ENCODE measurements around the gene ACADS.
A peak's percentile ranks its signal among the peaks of the same experiment; 100 is the strongest.
"Not testable (repeated sequence)": the region's sequence is repeated elsewhere in the genome, so short reads cannot be mapped to it uniquely, and the experiment has no call there.

The ACADS gene

DNA sequence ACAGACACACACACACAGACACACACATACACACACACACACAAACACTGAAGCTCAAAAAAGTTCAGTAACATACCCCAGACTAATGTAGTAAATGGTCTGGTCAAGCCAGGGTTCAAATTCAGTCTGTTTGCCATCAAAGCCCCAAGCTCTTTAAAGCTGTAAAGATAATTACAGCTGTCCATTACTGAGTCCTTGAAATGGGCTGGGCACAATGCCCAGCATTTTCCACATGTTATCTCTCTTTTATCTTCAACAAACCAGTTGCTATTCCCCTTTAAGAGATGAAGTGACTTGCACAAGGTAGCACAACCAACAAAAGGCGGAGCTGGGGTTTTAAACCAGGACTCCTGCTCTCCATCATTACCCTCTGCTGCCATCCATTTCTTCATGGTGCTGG is 23.0 kb upstream of the ACADS start:
- no peak for DNase-seq

DNA sequence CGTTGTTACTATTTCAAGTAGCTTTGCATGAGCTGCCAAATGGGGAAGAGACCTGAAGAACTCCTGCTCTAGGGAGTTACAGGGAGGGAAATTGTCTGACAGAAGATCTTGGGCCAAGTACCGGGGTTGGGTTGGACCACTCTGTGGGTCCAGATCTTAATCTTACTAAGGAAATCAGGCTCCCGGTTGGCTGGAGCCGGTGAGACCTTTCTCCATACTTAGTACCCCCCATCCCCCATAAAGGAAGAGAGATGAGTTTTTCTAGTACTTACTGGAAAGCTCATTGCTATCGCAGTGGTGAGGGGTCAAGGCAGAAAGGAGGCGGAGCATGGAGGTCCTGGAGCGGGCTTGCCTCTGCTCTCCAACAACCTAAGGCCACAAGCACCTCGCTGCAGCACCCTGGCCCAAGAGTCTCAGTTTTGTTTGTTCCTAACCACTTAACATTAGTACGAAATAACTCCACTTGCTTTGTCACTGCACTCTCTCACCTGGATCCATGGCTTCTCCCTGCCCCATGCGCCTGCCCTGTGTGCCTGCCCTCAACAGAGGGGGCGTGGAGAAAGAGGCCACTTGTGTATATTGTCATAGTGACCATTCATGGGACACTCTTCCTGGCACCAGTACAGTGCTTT is 22.2 kb upstream of the ACADS start:
- DNase-seq, result no peak

DNA sequence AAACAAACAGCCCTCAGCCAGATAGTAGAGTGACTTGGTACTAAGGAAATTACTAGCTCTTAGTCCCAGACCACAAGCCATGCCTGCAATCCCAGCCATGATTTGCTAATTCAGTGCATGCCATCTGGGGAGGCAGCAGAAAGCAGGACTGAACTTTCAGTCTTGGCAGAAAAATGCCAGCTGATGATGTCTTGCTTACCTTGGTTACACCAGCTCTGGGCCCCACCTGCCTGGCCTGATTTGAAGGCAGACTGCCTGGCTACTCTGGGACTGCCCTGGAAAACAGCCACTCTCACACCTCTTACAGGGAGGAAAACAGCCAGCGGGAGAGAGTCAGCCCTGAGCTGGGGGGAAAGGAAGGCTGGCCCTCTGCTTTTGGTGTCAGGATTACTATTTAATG is 20.0 kb upstream of the ACADS start:
- DNase-seq, result no peak

DNA sequence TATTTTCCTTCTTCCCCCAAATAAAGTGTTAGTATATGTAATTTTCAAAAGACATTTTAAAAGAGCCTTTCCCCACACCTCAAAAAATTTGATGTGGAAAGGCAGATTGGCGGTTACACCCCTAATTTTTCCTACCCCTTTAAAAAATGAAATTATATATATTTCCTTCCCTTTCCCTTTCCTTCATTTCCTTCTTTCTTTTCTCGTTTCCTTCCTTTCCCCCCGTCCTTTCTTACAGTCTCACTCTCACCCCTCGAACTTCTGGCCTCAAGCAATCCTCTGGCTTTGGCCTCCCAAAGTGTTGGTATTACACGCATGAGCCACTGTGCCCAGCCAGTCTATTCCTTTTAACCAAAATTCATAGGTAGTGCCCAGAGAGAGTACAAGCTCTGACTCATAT is 19.6 kb upstream of the ACADS start:
- DNase-seq, result no peak

DNA sequence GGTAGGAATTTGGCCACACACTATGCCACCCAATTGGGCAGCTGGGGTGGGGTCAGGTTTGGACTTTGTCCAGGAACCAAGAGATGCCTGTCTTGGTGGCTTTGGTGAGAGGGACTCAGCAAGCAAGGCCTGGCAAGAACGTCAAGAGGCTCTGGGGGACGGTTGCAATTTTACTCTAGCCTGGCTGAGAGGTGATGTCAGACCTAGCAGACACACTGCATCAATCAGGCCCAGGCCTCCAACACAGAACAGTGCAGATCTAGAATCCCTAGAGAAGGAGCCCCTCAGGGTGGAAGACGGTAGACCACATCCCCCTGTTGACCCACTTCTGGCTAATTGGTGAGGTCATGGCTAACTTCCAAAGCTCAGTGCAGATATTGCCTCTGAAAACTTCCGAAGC is 17.0 kb upstream of the ACADS start:
- DNase-seq, result no peak

DNA sequence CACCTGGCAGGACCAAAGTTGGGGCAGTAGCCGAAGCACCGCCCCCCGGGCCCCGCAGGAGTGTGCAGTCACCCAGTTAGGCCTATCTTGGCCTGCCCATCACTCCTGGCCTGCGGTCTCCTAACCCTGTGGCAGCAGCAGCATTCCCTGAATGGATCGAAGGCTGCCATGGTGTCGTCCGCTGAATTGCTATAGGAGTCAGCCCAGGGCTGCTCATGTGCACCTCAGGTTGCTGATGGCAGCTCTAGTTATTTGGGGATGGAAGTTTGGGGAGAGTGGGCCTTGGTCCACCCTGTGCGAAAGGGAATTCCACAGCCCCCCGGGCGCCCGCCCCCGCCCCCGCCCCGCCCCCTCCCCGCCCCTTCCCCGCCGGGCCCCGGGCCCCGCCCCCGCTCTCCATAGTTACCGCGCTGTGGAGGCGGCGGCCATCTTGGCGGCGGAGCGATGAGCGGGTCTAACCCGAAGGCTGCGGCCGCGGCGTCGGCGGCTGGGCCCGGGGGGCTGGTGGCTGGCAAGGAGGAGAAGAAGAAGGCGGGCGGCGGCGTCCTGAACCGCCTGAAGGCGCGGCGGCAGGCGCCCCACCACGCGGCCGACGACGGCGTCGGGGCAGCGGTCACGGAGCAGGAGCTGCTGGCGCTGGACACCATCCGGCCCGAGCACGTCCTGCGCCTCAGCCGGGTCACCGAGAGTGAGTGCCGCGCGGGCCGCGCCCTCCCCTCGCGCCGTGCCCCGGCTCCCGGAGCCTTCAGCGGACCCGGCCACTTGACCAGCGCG is 15.4 kb upstream of the ACADS start, which contains the start of gene UNC119B:
Gene UNC119B, plus strand, starts transcription at position 428 of the 774 bp plus-strand sequence. Its CDS starts 17 bp downstream, at position 445.
- DNase-seq, result peak; percentile 41

DNA sequence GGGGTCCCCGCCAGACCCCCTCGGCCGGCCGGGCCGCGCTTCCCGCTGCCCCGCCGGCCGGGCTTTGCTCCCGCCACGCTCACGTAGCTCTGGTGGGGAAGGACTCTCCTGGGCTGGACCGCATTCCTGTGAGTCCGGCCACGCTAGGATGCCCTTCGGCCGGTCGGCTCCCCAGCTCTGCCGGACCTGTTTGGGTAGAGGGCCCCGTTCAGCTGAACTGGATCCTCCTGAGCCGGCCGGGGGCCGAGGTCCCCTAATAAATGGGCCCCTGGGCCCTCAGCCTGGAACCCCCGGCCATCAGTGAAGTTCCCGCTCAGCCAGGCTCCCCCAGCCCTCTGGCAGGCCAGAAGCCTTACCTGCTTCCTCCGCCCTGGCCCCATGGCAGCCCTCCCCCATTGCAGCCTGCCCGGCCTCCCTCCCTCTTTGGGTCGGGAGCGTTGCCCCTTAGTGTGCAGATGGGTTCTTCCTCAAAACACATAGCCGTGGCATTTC is 14.8 kb upstream of the ACADS start:
- no peak for DNase-seq

DNA sequence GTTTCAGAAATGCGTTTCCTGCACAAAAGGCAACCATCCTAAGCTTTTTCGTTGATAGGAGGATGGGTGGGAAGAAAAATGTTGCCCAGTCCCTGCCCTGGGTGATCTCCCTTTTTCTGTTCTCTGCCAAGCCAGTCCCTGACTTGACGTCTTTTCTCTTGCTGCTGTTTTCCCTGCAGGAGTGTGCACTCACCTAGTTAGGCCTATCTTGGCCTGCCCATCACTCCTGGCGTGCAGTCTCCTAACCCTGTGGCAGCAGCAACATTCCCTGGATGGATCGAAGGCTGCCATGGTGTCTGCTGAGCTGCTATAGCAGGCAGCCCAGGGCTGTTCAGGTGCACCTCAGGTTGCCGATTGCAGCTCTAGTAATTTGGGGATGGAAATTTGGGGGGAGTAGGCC is 14.2 kb upstream of the ACADS start:
- no peak for DNase-seq

DNA sequence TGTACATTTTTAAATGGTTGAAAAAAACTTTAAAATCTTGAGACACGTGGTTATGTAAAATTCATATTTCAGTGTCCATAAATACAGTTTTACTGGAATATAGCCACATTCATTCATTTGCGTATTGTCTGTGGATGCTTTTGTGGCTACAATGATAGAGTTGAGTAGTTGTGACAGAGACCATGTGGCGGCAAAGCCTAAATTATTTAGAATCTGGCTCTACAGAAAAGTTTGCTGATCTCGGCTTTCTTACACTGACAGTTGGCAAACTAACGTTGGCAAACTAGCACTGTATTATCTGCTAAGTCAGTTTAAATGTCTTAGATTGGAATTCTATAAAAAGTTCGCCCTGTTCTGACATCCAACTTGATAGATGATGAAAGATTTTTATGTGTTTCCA is 13.0 kb upstream of the ACADS start:
- no peak for DNase-seq

DNA sequence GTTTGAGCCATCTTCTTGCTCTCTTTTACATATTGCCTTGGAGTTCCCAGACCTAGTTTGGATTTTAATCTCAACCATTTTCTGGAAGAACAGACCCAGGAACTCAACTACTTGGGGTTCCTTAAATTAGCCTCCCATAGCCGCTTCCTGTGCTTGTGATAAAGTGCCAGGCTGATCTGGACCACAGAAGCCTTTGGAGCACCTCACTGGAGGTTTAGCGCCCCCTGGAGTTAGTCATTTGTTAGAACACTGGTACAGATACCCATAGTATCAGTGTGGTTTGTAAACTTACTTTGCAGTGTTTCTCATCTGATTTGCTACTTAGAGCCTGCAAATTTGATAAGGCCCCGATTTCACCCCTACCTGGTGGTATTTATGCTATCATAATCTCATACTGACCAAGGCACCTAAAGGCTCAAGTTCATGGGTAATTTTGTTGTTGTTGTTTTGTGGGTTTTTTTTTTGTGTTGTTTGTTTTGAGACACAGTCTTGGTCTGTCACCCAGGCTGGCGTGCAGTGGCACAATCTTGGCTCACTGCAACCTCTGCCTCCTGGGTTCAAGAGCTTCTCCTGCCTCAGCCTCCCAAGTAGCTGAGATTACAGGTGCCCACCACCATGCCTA is 11.7 kb upstream of the ACADS start:
- DNase-seq, result peak; percentile 81

DNA sequence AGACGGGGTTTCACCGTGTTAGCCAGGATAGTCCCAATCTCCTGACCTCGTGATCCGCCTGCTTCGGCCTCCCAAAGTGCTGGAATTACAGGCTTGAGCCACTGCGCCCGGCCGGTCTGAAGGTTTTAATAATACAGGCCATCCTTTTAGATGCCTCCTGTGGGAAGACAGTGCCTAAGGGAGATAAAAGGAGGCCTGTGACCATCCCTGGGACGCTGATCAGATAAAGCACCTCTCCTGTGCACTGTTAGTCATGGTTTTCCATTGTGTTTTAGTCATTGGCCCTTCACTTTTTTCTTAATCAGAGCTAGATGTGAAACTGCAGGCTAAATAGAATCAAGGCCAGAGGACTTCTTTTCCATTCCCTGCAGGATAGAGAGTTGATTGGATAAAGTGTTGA is 7.6 kb upstream of the ACADS start:
- no peak for DNase-seq

DNA sequence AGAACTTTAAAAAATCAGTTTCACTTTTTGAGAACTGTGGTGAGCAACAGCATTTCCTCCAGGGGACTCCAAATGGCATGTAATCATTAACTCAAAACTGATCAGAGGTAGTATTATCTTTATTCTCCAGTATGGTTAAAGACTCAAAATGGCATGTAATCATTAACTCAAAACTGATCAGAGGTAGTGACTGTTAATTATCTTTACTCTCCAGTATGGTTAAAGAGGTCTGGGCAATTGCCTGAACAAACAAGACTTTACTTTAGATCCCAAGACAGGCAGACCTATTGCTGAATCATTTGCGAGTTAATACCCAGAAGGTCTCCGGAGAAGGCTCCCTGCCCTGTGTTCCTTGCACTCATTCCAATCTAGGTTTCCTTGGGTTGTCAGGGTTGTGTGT is 6.6 kb upstream of the ACADS start:
- DNase-seq, result no peak

DNA sequence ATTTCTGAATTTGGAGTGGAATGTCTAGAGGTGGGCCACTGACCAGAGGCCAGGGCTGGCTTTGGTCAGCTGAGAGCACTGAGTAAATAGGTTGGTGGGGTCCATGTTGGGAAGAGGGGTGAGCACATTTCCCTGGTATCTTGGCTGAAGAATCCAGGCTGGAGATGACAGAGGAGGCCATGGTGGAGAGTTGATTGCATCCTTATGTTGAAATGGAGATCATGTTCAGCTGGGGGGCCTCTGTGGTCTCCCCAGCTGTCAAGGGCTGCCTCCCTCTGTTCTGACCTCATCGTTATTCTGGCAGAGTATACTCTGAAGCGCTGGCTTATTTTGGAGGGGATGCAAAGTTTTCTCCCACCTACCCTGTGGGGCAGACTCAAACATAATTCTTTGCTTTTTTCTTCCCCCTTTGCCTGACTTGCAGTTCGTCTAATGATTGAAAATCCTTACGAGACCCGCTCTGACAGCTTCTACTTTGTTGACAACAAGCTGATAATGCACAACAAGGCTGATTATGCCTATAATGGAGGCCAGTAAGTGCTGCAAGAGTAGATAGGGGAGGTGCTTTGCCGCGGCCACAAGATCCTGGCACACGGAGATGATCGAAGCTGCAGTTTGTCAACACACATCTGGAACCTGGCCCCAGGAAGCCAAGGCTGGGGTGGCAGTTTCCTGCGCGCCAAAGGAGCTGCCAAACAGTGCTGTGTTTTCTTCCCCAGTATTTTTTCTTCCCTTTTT is 6.0 kb upstream of the ACADS start:
- DNase-seq, result peak; percentile 10

DNA sequence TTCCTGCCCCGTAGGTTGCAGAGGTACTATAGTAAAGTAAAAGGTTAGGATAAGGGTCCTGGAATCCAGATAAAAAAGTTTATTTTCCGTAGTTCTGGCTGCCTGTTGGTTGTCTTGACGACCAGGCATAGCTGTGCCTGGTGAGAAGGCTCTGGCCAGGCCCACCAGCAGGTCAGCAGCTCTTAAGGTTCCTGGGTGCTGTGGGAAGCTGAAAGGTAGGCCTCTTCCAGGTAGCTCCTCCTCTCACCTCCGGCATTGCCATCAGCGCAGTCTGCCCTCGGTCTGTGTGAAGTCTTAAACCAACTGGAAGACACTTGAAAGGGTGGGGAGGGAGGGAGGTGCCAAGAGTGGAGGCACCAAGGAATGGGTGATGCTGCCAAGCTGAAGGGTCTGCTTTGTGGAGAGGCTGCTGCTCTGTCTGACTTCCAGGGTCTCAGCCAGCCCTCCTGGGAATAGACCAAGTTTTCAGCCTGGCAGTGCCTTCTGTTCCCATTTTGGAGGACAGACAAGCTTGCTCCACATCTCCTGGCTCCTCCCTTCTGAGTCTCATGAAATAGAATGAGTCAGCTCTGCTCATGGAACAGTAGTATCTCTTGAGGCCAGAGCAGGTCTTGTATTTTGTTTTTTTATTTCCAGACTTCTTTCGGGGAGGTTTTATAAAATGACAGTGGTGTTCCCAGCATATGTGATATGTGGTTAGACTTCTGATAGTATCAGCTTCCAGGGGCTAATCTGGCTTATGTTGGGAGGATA is 5.2 kb upstream of the ACADS start:
- DNase-seq, result peak; percentile 37

DNA sequence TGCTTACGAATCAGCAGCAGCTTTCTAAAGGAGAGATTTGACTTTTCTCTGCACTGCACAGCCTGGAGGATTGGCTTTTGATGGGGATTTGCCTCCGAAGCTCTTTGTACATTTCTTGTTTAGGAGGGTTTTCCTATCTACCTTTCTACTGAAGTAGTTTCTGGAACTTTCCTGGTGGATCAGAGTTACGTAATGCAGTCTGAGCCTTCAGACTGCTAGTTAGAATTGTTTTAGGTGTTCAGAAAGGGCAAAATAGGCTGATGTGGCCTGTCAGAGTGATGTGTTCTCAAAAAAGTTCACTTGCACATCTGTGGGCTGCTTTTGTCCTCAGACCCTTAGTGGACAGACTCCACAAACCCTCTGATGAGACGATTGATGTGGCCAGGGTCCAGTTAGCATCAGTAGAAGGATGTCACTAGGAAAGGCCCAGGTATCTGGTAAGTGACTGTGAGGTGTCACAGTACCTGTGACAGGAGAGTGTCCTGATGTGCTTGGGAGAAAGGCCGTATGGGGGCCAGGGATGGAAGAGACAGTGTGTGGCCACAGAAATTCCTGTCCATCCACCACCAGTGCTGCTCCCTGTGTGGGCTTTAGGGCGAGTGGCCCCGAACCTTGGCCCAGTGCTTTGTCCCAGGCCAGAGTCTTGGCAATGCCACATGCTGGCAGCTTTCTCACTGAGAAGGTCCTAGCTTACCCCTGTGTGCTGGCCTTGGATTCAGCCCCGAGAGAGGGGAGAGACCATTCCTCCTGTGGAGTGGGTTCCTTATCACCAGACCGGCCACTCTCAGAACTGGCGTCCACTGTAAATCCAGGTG is 4.4 kb upstream of the ACADS start:
- DNase-seq, result no peak

DNA sequence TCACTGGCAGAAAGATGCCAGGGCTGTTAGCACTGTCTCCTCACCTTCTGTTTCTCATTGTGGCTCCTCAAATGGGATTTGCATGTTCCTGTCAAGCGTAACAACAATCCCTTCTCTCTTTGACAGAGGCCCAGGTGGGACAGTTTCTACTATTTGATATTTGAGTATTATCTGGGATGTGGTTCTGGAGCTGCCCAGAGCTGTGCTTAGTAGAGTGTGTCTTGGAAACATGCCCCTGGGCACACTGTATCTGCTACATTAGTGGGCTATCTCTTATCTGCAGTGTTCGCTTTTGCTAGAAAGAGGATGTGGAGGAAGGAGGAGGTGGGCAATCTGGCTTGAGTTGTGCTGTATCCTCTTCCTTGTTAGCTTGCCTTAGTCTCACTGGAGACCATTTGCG is 3.8 kb upstream of the ACADS start:
- no peak for DNase-seq

DNA sequence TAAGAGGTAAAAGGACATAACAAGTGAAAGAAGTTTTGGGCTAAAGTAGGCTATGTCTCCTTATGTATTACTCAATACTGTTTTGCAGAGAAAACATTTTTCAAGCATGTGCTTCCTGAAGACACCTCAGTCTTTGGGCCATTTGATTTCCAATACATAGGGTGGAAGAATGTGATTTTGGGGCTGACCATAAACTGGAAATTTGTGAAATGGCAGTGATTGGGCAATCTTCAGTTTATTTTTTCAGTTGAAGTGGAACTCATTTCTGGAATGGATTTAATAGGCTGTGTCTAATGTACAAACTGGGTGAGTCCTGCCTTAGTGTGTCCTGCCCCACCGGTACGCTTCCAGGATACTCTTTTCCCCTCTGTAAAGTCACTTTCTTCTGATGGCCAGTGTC is 2.8 kb upstream of the ACADS start:
- no peak for DNase-seq

DNA sequence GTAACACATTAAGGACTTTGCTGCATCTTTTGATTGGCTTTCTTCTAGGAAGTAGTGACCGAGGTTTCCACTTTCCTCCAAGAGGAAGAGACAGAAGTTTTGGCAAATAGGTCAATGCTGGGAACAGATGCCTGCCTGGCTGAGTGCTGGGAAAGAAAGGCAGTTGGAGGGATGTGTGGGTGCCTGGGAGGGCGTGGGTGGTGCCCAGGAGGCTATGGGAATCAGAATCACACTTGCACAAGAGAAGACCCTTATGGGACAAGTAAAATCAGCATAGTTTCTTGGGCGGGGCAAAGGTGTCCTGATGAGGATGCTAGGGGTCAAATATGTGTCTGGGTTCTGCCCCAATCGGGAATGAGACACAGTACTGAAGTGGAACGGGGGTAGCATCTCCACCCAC is 906 bp upstream of the ACADS start:
- no peak for DNase-seq

DNA sequence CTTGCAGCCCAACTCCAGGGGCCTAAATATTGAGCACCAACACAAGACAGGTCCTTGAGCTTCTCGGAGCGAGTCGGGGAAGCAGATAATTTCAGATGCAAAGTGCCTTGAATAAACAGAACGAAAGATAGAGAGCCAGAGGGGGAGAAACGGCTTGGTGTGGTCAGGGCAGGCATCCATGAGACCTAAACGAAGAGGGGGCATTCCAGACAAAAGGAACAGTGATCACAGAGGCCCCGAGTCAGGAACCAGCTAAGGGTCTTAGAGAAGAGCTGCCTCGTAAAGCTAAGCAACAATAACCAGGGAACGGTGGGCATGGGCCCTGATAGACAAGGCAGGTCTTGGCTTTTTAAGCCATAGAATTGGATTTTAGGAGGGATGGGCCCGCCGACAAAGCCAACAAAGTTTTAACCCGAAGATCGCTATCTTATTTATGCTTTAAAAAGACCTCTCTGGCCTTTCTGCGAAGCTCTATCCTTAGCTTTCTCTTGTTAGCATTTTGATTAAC is 421 bp upstream of the ACADS start:
- DNase-seq, result no peak

DNA sequence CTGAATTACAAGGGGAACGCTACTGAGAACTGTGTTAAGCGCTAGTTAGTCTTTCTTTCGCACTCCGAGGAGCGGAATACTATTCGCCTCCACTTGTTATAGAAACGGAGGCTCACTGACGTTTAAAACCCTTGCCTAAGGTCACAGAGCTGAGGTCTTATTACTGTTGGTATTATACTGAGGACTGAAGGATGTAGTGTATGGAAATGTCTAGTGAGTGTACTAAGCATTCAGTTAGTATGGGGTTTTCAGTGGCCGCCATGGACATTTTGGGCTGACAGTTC is 826 bp downstream of the ACADS start:
- DNase-seq, result no peak

DNA sequence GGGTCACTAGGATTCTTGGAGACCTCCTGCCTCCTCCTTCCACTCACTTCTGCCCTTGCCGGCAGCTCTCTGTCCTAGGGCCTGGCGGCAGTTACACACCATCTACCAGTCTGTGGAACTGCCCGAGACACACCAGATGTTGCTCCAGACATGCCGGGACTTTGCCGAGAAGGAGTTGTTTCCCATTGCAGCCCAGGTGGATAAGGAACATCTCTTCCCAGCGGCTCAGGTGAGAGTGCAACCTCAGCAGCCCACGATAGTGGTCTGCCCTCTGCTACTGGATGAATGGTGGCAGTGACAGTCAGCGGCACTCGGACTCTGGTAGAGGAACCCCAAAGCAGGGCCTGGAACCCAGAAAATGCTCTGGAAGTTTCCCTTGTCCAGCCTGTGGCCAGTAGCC is 1.3 kb downstream of the ACADS start:
- DNase-seq, result no peak

DNA sequence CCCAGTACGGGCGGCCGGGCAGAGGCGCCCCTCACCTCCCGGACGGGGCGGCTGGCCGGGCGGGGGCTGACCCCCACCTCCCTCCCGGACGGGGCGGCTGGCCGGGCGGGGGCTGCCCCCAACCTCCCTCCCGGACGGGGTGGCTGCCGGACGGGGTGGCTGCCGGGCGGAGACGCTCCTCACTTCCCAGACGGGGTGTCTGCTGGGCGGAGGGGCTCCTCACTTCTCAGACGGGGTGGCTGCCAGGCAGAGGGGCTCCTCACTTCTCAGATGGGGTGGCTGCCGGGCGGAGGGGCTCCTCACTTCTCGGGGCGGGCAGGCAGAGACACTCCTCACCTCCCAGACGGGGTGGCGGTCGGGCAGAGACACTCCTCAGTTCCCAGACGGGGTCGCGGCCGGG is 6.6 kb downstream of the ACADS start:
- not testable (repeated sequence) for DNase-seq

All from fibroblast of upper back skin (primary cell).